K562 (cell line): ENCODE results near the gene TRABD2B. TPM values are rescaled to one million over a fixed set of nuclear protein-coding genes. Genes with fewer than 3 reads are reported as not detected.

Experiments used
- ELF2 ChIP-seq: fragments of 250-450 bp; sonication (Bioruptor Pico); IDR thresholded peaks from 2 replicates; pipeline ENCODE4 v1.5.0; 2021; ENCODE audit warnings: mild to moderate bottlenecking
- FOS ChIP-seq: IDR thresholded peaks from 3 replicates; pipeline ENCODE4 v1.6.1; 2011; ENCODE audit not compliant: insufficient read length; ENCODE audit errors: extremely low read depth
- SMAD3 ChIP-seq: fragments of 450-650 bp; formaldehyde crosslinking; conservative IDR thresholded peaks from 2 replicates; pipeline ENCODE4 v1.4.0; 2020; ENCODE audit warnings: mild to moderate bottlenecking
- polyA plus RNA-seq, 8 experiments: library from polyadenylated mRNA; depleted of rRNA in 4 of 8; stranded (reverse) in 5 of 8; unstranded in 3 of 8; fragments of >200 nt; fragmentation: Nextera tagmentation in 2 of 8; fragmentation: Illumina TruSeq in 1 of 8; extraction: Ambion mirVana in 2 of 8; extraction: Trizol in 1 of 8; gene quantifications; 2 replicates each; pipeline versions ENCODE4 v1.2.1 to v1.2.3, GENCODE V29; 2011 to 2014; ENCODE audit warnings: inconsistent platforms in 1 of 8, missing spikeins in 1 of 8
- total RNA-seq, 7 experiments: library from RNA; depleted of rRNA in 6 of 7; stranded (reverse); fragments of >200 nt in 6 of 7; fragmentation: Illumina TruSeq in 2 of 7; extraction: Trizol in 2 of 7; gene quantifications; 2 replicates each; pipeline versions ENCODE4 v1.2.1 to v1.2.3, GENCODE V29; 2011 to 2021; ENCODE audit warnings: low replicate concordance in 1 of 7
- TF ChIP-seq, protein P1 (sequence below): IDR thresholded peaks from 3 replicates; pipeline ENCODE4 v1.6.1; 2011; ENCODE audit warnings: borderline replicate concordance, mild to moderate bottlenecking, moderate library complexity; ENCODE audit not compliant: insufficient read length; ENCODE audit errors: extremely low read depth
- TF ChIP-seq, protein P2 (sequence below): fragments of 450-650 bp; IDR thresholded peaks from 2 replicates; pipeline ENCODE4 v1.6.1; 2016; ENCODE audit warnings: mild to moderate bottlenecking
- TF ChIP-seq, protein P3 (sequence below): sonication (generic); formaldehyde crosslinking; IDR thresholded peaks from 2 replicates; pipeline ENCODE4 v1.8.0; 2022; ENCODE audit warnings: missing genetic modification reagents, mild to moderate bottlenecking, moderate library complexity, borderline replicate concordance

The TRABD2B gene
- total and polyA plus RNA-seq, 9 of the 15 experiments (the other 6 are each of a cell fraction or from before 2014, with no cell fraction given), result not detected

DNA sequence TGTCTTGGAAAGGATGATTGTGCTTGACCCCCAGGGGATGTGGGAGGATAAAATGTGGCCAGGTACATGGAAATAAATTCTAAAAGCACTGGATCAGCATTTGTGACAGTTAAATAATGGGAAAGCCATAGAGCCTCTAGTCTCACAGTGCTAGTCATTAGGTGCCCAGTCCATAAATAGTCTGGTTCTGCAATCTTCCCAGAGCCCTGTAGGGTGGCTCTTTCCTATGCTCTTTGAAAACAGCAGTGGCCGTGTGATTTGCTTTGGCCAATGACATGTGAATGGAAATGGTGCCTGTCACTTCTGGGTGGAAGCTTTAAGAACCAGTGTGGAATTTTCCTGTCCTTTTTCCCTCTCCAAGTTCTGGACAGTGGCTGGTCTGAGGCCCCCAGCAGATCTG is 113.2 kb downstream of the TRABD2B start (continued):
- TF ChIP-seq, protein P1, sequence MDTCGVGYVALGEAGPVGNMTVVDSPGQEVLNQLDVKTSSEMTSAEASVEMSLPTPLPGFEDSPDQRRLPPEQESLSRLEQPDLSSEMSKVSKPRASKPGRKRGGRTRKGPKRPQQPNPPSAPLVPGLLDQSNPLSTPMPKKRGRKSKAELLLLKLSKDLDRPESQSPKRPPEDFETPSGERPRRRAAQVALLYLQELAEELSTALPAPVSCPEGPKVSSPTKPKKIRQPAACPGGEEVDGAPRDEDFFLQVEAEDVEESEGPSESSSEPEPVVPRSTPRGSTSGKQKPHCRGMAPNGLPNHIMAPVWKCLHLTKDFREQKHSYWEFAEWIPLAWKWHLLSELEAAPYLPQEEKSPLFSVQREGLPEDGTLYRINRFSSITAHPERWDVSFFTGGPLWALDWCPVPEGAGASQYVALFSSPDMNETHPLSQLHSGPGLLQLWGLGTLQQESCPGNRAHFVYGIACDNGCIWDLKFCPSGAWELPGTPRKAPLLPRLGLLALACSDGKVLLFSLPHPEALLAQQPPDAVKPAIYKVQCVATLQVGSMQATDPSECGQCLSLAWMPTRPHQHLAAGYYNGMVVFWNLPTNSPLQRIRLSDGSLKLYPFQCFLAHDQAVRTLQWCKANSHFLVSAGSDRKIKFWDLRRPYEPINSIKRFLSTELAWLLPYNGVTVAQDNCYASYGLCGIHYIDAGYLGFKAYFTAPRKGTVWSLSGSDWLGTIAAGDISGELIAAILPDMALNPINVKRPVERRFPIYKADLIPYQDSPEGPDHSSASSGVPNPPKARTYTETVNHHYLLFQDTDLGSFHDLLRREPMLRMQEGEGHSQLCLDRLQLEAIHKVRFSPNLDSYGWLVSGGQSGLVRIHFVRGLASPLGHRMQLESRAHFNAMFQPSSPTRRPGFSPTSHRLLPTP, result no peak
- TF ChIP-seq FOS (no peak), SMAD3 (no peak), ELF2 (CRISPR knock-in tag) (no peak)
- TF ChIP-seq, protein P2, sequence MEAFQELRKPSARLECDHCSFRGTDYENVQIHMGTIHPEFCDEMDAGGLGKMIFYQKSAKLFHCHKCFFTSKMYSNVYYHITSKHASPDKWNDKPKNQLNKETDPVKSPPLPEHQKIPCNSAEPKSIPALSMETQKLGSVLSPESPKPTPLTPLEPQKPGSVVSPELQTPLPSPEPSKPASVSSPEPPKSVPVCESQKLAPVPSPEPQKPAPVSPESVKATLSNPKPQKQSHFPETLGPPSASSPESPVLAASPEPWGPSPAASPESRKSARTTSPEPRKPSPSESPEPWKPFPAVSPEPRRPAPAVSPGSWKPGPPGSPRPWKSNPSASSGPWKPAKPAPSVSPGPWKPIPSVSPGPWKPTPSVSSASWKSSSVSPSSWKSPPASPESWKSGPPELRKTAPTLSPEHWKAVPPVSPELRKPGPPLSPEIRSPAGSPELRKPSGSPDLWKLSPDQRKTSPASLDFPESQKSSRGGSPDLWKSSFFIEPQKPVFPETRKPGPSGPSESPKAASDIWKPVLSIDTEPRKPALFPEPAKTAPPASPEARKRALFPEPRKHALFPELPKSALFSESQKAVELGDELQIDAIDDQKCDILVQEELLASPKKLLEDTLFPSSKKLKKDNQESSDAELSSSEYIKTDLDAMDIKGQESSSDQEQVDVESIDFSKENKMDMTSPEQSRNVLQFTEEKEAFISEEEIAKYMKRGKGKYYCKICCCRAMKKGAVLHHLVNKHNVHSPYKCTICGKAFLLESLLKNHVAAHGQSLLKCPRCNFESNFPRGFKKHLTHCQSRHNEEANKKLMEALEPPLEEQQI, result no peak
- TF ChIP-seq, protein P3, sequence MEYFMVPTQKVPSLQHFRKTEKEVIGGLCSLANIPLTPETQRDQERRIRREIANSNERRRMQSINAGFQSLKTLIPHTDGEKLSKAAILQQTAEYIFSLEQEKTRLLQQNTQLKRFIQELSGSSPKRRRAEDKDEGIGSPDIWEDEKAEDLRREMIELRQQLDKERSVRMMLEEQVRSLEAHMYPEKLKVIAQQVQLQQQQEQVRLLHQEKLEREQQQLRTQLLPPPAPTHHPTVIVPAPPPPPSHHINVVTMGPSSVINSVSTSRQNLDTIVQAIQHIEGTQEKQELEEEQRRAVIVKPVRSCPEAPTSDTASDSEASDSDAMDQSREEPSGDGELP (CRISPR knock-in tag), result no peak
